OCI-LY1 (cell line): ENCODE measurements around the gene EPHA7.

ENCODE experiments used
- H2AFZ ChIP-seq: fragments of 200-600 bp; sonication (generic), shearing (Covaris generic); 2 replicates; pipeline ENCODE4 v1.6.0; 2014; ENCODE audit warnings: antibody characterized with exemption, mild to moderate bottlenecking, low read length
- H3F3A ChIP-seq: fragments of 200-600 bp; sonication (generic), shearing (Covaris generic); 2 replicates; pipeline ENCODE4 v1.6.0; 2014; ENCODE audit warnings: mild to moderate bottlenecking, antibody characterized with exemption, low read length, moderate library complexity; ENCODE audit not compliant: insufficient read depth
- H3K27ac ChIP-seq: fragments of 200-600 bp; sonication (generic); 2 replicates; pipeline ENCODE4 v1.5.1; 2014; ENCODE audit warnings: low read length, mixed run types, mild to moderate bottlenecking, low read depth; ENCODE audit not compliant: poor library complexity, severe bottlenecking
- H3K27me3 ChIP-seq: fragments of 200-600 bp; sonication (generic); 2 replicates; pipeline ENCODE4 v1.6.0; 2014; ENCODE audit warnings: antibody characterized with exemption, mild to moderate bottlenecking, low read length, moderate library complexity; ENCODE audit not compliant: insufficient read depth
- H3K36me3 ChIP-seq: fragments of 200-600 bp; sonication (generic); 2 replicates; pipeline ENCODE4 v1.6.1; 2014; ENCODE audit warnings: mild to moderate bottlenecking, antibody characterized with exemption, low read length, moderate library complexity, mixed read lengths; ENCODE audit not compliant: insufficient read depth
- H3K4me1 ChIP-seq: fragments of 200-600 bp; sonication (generic); 2 replicates; pipeline ENCODE4 v1.5.1; 2014; ENCODE audit warnings: mild to moderate bottlenecking, low read length, moderate library complexity; ENCODE audit not compliant: insufficient read depth, severe bottlenecking
- H3K4me2 ChIP-seq: fragments of 200-600 bp; sonication (generic), shearing (Covaris generic); 2 replicates; pipeline ENCODE4 v1.6.1; 2014; ENCODE audit warnings: low read length
- H3K4me3 ChIP-seq: fragments of 200-600 bp; sonication (generic); 2 replicates; pipeline ENCODE4 v1.5.1; 2014; ENCODE audit warnings: low read length, low read depth, mild to moderate bottlenecking, mixed read lengths; ENCODE audit not compliant: poor library complexity, severe bottlenecking
- H3K79me2 ChIP-seq: fragments of 200-600 bp; shearing (Covaris generic); 2 replicates; pipeline ENCODE4 v1.6.1; 2016; ENCODE audit warnings: mixed run types, low read length, mixed read lengths; ENCODE audit not compliant: insufficient read depth
- H3K9ac ChIP-seq: fragments of 200-600 bp; sonication (generic), shearing (Covaris generic); 2 replicates; pipeline ENCODE4 v1.6.1; 2014; ENCODE audit warnings: mild to moderate bottlenecking, low read length, mixed read lengths
- H3K9me2 ChIP-seq: fragments of 200-600 bp; sonication (generic), shearing (Covaris generic); 2 replicates; pipeline ENCODE4 v1.6.1; 2014; ENCODE audit warnings: low read depth, mild to moderate bottlenecking, low read length, mixed read lengths
- H3K9me3 ChIP-seq: fragments of 200-600 bp; shearing (Covaris generic); 2 replicates; pipeline ENCODE4 v1.6.1; 2014; ENCODE audit warnings: low read length, mixed read lengths
- H4K20me1 ChIP-seq: fragments of 200-600 bp; sonication (generic), shearing (Covaris generic); 2 replicates; pipeline ENCODE4 v1.6.0; 2016; ENCODE audit warnings: mild to moderate bottlenecking, low read length; ENCODE audit not compliant: insufficient read depth
- EZH2 ChIP-seq: fragments of 200-600 bp; sonication (generic), shearing (Covaris generic); IDR thresholded peaks from 2 replicates; pipeline ENCODE4 v1.8.0; 2017; ENCODE audit warnings: borderline replicate concordance, mixed run types, mild to moderate bottlenecking, antibody characterized with exemption, low read length, moderate library complexity, mixed read lengths
- TF ChIP-seq, protein P1 (sequence below): fragments of 200-600 bp; sonication (generic), shearing (Covaris generic); IDR thresholded peaks from 2 replicates; pipeline ENCODE4 v1.5.1; 2017; ENCODE audit warnings: mild to moderate bottlenecking, antibody characterized with exemption, low read length, moderate library complexity, mixed read lengths

EPHA7 gene

DNA sequence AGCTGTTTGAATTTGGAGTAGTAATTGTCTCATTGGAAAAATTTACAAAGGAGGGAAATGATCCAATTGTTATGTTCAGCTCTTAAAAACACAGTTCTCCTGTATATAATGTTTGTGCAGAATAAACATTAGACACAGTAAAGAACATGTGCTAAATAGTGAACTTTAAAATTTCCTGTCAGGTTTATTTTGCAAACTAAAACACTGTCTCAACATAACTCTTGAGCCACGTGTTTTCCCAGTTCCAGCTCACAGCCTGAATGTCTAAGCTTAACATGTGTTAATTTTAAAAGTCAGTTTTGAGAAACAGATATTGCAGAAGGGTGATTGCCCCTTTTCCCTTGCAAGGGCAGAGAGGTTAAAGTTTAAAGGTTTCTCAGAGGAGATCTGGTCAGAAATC lies 20.6 kb downstream of the EPHA7 start:
- Histone ChIP-seq H3K4me1 (no peaks in the 10 kb centered on the region), H3K79me2 (no peaks in the 10 kb centered on the region), H3K4me2 (no peak overlapping the region), H2AFZ (no peak overlapping the region), H3K9me3 (no peaks in the 10 kb centered on the region), H3K4me3 (no peak overlapping the region), H3K27ac (no peak overlapping the region), H3F3A (no peaks in the 10 kb centered on the region), H4K20me1 (no peaks in the 10 kb centered on the region), H3K9me2 (no peaks in the 10 kb centered on the region), H3K27me3 (no peaks in the 10 kb centered on the region), H3K9ac (no peak overlapping the region), H3K36me3 (no peaks in the 10 kb centered on the region)
- no peak for TF ChIP-seq EZH2

DNA sequence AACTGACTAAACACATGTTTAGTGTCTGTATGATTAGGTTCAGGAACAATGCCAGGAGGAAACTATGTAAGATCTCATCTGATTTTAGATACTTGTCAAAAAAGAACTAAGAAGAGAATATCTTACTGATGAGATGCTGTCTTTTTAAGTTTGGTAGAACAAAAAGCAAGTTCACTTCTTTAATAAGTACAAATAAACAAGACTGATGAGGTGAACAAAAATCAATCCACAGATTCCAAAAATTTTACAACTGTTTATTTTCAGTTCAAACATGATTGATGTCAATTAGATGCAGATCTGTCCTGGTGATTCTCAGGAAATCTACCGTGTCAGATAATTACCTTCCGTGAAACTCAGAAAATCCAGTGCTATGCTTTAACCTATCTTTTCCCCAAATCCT lies 24.9 kb downstream of the EPHA7 start:
- Histone ChIP-seq H3K4me3 (no peak overlapping the region), H3K36me3 (no peaks in the 10 kb centered on the region), H3K9me3 (no peaks in the 10 kb centered on the region), H3K27ac (no peak overlapping the region), H3K9me2 (no peaks in the 10 kb centered on the region), H2AFZ (no peak overlapping the region), H3K4me1 (no peaks in the 10 kb centered on the region), H3K27me3 (no peaks in the 10 kb centered on the region), H4K20me1 (no peaks in the 10 kb centered on the region), H3K4me2 (no peak overlapping the region), H3F3A (no peaks in the 10 kb centered on the region), H3K79me2 (no peaks in the 10 kb centered on the region), H3K9ac (no peak overlapping the region)
- no peak for TF ChIP-seq EZH2
- TF ChIP-seq, protein P1, sequence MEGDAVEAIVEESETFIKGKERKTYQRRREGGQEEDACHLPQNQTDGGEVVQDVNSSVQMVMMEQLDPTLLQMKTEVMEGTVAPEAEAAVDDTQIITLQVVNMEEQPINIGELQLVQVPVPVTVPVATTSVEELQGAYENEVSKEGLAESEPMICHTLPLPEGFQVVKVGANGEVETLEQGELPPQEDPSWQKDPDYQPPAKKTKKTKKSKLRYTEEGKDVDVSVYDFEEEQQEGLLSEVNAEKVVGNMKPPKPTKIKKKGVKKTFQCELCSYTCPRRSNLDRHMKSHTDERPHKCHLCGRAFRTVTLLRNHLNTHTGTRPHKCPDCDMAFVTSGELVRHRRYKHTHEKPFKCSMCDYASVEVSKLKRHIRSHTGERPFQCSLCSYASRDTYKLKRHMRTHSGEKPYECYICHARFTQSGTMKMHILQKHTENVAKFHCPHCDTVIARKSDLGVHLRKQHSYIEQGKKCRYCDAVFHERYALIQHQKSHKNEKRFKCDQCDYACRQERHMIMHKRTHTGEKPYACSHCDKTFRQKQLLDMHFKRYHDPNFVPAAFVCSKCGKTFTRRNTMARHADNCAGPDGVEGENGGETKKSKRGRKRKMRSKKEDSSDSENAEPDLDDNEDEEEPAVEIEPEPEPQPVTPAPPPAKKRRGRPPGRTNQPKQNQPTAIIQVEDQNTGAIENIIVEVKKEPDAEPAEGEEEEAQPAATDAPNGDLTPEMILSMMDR = no peak

DNA sequence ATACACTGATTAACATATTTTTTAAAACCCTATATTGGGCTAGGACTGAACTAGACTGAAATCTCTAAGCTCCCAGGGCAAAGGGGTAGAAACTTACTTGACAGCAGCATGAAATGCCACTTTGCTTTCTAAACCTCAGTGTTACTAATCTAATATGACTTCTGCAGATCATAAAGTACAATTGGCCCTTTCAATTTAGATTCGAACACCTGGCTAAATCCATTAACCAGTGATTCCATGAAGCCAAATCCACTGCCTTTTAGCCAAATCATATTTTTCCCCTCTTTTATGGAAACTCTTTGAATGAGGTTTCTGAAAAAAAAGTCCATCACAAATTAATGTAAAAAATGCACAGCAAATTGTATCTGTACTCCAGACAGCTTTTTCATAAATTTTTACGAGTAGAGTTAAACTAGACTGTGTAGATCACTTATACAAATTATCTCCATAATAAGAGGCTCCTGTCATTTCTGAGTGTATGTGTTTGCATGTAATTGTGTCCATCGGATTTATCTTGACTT lies 25.7 kb downstream of the EPHA7 start:
- H3K27me3 ChIP-seq = no peaks in the 10 kb centered on the region
- TF ChIP-seq EZH2 = no peak
- TF ChIP-seq, protein P1 = no peak

DNA sequence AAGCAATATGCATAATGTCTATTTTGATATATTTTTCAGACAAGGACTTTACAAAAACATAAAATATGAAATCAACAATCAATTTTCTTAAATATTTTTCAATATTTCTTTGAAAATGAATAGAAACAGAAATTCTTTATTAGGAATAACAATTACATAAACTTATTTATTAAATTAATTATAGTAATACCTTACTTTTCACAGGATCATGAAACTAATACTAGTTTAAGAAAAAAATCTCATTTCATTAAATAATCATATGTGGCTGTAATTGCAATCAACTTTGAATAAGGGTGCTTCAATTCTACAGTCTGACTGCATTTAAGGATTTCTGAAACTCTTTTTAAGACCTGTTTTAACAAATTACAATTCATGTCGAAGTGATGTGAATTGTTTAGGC lies 26.6 kb downstream of the EPHA7 start:
- H3K9ac ChIP-seq = no peak overlapping the region
- no peaks in the 10 kb centered on the region for H3K9me3 ChIP-seq
- H3F3A ChIP-seq = no peaks in the 10 kb centered on the region
- H3K4me3 ChIP-seq = no peak overlapping the region
- no peak overlapping the region for H3K27ac ChIP-seq
- no peaks in the 10 kb centered on the region for H3K4me1 ChIP-seq
- H3K27me3 ChIP-seq = no peaks in the 10 kb centered on the region
- H3K79me2 ChIP-seq = no peaks in the 10 kb centered on the region
- no peaks in the 10 kb centered on the region for H4K20me1 ChIP-seq
- no peaks in the 10 kb centered on the region for H3K36me3 ChIP-seq
- H3K4me2 ChIP-seq = no peak overlapping the region
- no peak overlapping the region for H2AFZ ChIP-seq
- no peak for TF ChIP-seq EZH2
- TF ChIP-seq, protein P1 = no peak
- no peaks in the 10 kb centered on the region for H3K9me2 ChIP-seq

More for the DNA sequence above, 25.7 kb downstream of the EPHA7 start:
- H3K79me2 ChIP-seq = no peaks in the 10 kb centered on the region
- no peak overlapping the region for H3K27ac ChIP-seq
- no peaks in the 10 kb centered on the region for H3F3A ChIP-seq
- H3K9me3 ChIP-seq = no peaks in the 10 kb centered on the region
- H3K4me1 ChIP-seq = no peaks in the 10 kb centered on the region
- no peaks in the 10 kb centered on the region for H4K20me1 ChIP-seq
- H2AFZ ChIP-seq = no peak overlapping the region
- H3K36me3 ChIP-seq = no peaks in the 10 kb centered on the region
- H3K9ac ChIP-seq = no peak overlapping the region
- H3K4me2 ChIP-seq = no peak overlapping the region
- no peak overlapping the region for H3K4me3 ChIP-seq
- H3K9me2 ChIP-seq = no peaks in the 10 kb centered on the region
